OCI-LY3 (cell line): ENCODE data around the gene EFCAB8.
"Not testable (repeated sequence)": the region's sequence is repeated elsewhere in the genome, so short reads cannot be mapped to it uniquely, and the experiment has no call there.

ENCODE experiments used
- H2AFZ ChIP-seq: fragments of 200-600, 300-600 bp; shearing (Covaris generic); 2 replicates; pipeline ENCODE4 v1.6.0; 2014; ENCODE audit warnings: antibody characterized with exemption, low read depth, low read length
- H3K27ac ChIP-seq: fragments of 200-600, 300-600 bp; sonication (generic); 2 replicates; pipeline ENCODE4 v1.5.1; 2014; ENCODE audit warnings: mild to moderate bottlenecking, low read length, moderate library complexity, mixed read lengths
- H3K27me3 ChIP-seq: fragments of 200-600, 300-600 bp; sonication (generic); 2 replicates; pipeline ENCODE4 v1.6.1; 2014; ENCODE audit warnings: low read depth, low read length, mixed read lengths
- H3K36me3 ChIP-seq: fragments of 200-600, 300-600 bp; sonication (generic); replicated peaks from 2 replicates; pipeline ENCODE3; 2014; ENCODE audit warnings: low read depth, low read length, mixed read lengths
- H3K4me1 ChIP-seq: fragments of 300-600, 200-600 bp; sonication (generic); 2 replicates; pipeline ENCODE4 v1.6.1; 2014; ENCODE audit warnings: low read length, mixed read lengths
- H3K4me2 ChIP-seq: fragments of 200-600, 300-600 bp; sonication (generic); 2 replicates; pipeline ENCODE4 v1.6.1; 2014; ENCODE audit warnings: low read length, mixed read lengths
- H3K4me3 ChIP-seq: fragments of 300-600, 200-600 bp; sonication (generic); 2 replicates; pipeline ENCODE4 v1.5.1; 2014; ENCODE audit warnings: antibody characterized with exemption, mild to moderate bottlenecking, low read length, moderate library complexity
- H3K79me2 ChIP-seq: fragments of 300-600, 200-600 bp; shearing (Covaris generic); 2 replicates; pipeline ENCODE4 v1.6.1; 2014; ENCODE audit warnings: mild to moderate bottlenecking, low read length, mixed read lengths
- H3K9ac ChIP-seq: fragments of 300-600, 200-600 bp; shearing (Covaris generic); 2 replicates; pipeline ENCODE4 v1.6.0; 2014; ENCODE audit warnings: mild to moderate bottlenecking, low read length, moderate library complexity
- H3K9me3 ChIP-seq: fragments of 200-600, 300-600 bp; shearing (Covaris generic); 2 replicates; pipeline ENCODE4 v1.6.1; 2014; ENCODE audit warnings: low read length, mixed read lengths; ENCODE audit not compliant: insufficient read depth
- H4K20me1 ChIP-seq: fragments of 200-600, 300-600 bp; sonication (generic); 2 replicates; pipeline ENCODE4 v1.6.1; 2016; ENCODE audit warnings: low read length, mixed read lengths; ENCODE audit not compliant: insufficient read depth
- CTCF ChIP-seq: fragments of 200-600, 300-600 bp; sonication (generic); IDR thresholded peaks from 2 replicates; pipeline ENCODE4 v1.5.1; 2014; ENCODE audit warnings: antibody characterized with exemption, low read length, low read depth
- EZH2phosphoT487 ChIP-seq: fragments of 200-600 bp; shearing (Covaris generic); IDR thresholded peaks from 2 replicates; pipeline ENCODE4 v1.6.1; 2018; ENCODE audit warnings: antibody characterized with exemption, mixed run types, low read depth

The EFCAB8 gene

GRCh38 chr20:32960849-32961731, 102.4 kb downstream of the EFCAB8 start:
- Histone ChIP-seq H3K4me1 (no peaks in the 10 kb centered on the region), H3K9ac (no peak overlapping the region), H3K27ac (no peak overlapping the region), H2AFZ (no peak overlapping the region), H3K4me3 (no peak overlapping the region), H3K27me3 (no peaks in the 10 kb centered on the region), H3K79me2 (no peaks in the 10 kb centered on the region), H3K4me2 (no peak overlapping the region), H3K36me3 (peaks cover 3% of the 10 kb centered on the region), H3K9me3 (peaks cover 6% of the 10 kb centered on the region; the same call in 1 of the 2 replicates), H4K20me1 (no peaks in the 10 kb centered on the region)
- TF ChIP-seq CTCF (no peak), EZH2phosphoT487 (no peak)

- no peaks in the 10 kb centered on the region for H4K20me1 ChIP-seq
- H3K4me2 ChIP-seq, result no peak overlapping the region
- H3K4me3 ChIP-seq, result no peak overlapping the region
- TF ChIP-seq CTCF, result no peak
- TF ChIP-seq EZH2phosphoT487, result no peak
- no peak overlapping the region for H2AFZ ChIP-seq
- no peaks in the 10 kb centered on the region for H3K27me3 ChIP-seq
- H3K79me2 ChIP-seq, result no peaks in the 10 kb centered on the region
- H3K4me1 ChIP-seq, result peaks cover 5% of the 10 kb centered on the region
- no peak overlapping the region for H3K27ac ChIP-seq
- no peak overlapping the region for H3K9ac ChIP-seq
- H3K36me3 ChIP-seq, result peaks cover 3% of the 10 kb centered on the region
- H3K9me3 ChIP-seq, result peaks cover 6% of the 10 kb centered on the region; the same call in 1 of the 2 replicates
These were observed 103.3 kb downstream of the EFCAB8 start for GRCh38 chr20:32962053-32962452.

GRCh38 chr20:32962646-32963045, 103.9 kb downstream of the EFCAB8 start:
- H3K9ac ChIP-seq, H4K20me1 ChIP-seq, H3K36me3 ChIP-seq, H3K27me3 ChIP-seq, H3K9me3 ChIP-seq, H2AFZ ChIP-seq, H3K79me2 ChIP-seq, H3K4me3 ChIP-seq, H3K27ac ChIP-seq, H3K4me2 ChIP-seq: not testable (repeated sequence)
- peaks cover 11% of the 10 kb centered on the region for H3K4me1 ChIP-seq

- Histone ChIP-seq H3K9ac (no peak overlapping the region), H2AFZ (no peak overlapping the region), H4K20me1 (no peaks in the 10 kb centered on the region), H3K4me2 (no peak overlapping the region), H3K4me3 (no peak overlapping the region), H3K27me3 (no peaks in the 10 kb centered on the region), H3K9me3 (no peaks in the 10 kb centered on the region), H3K79me2 (no peaks in the 10 kb centered on the region), H3K4me1 (peaks cover 12% of the 10 kb centered on the region), H3K36me3 (no peaks in the 10 kb centered on the region), H3K27ac (no peak overlapping the region)
- no peak for TF ChIP-seq CTCF
- TF ChIP-seq EZH2phosphoT487, result no peak
These were observed 104.5 kb downstream of the EFCAB8 start for GRCh38 chr20:32963176-32963575.
